ENCODE results near the gene ARL8A. TPM values are rescaled to one million over a fixed set of nuclear protein-coding genes. Genes with fewer than 3 reads are reported as not detected.

ARL8A gene
- total and polyA plus RNA-seq, 2 experiments from 2014 or later = 30.3 to 32.7 TPM

- Mint-ChIP-seq H3K4me3 (no peak overlapping the region), H3K27me3 (ENCODE audit: insufficient read depth, low read depth, poor library complexity) (peaks cover 7% of the 10 kb centered on the region), H3K27ac (no peak overlapping the region), H3K36me3 (ENCODE audit: low read depth) (peaks cover 25% of the 10 kb centered on the region), H3K4me1 (peaks cover 14% of the 10 kb centered on the region), H3K9me3 (no peaks in the 10 kb centered on the region; the same call in 2 of the 3 replicates)
- peaks cover 4% of the 10 kb centered on the region; the same call in 1 of the 2 replicates for H3K4me1 ChIP-seq (ENCODE audit: insufficient read depth)
- TF ChIP-seq ZNF462 (CRISPR knock-in tag; IDR thresholded peaks at IDR 0.05) (no peak), CTCF (conservative IDR thresholded peaks at IDR 0.05; ENCODE audit: low read depth in 2 of 2) (no peak), CREB1 (CRISPR knock-in tag; IDR thresholded peaks at IDR 0.05; ENCODE audit: low read depth) (no peak), ZNF331 (CRISPR knock-in tag; IDR thresholded peaks at IDR 0.05; ENCODE audit: low read depth) (no peak), STAT1 (IDR thresholded peaks at IDR 0.05; ENCODE audit: unreplicated experiment) (no peak), ETS1 (IDR thresholded peaks at IDR 0.05) (no peak), JUNB (IDR thresholded peaks at IDR 0.05; ENCODE audit: unreplicated experiment) (no peak), POLR2AphosphoS5 (IDR thresholded peaks at IDR 0.05; ENCODE audit: low read depth) (no peak), NANOG (IDR thresholded peaks at IDR 0.05; ENCODE audit: borderline replicate concordance) (no peak), REST (IDR thresholded peaks at IDR 0.05; ENCODE audit: unreplicated experiment) (no peak), ZNF114 (CRISPR knock-in tag; IDR thresholded peaks at IDR 0.05) (no peak), EZH2phosphoT487 (IDR thresholded peaks at IDR 0.05; ENCODE audit: unreplicated experiment) (no peak), EZH2 (IDR thresholded peaks at IDR 0.05; ENCODE audit: low read depth, unreplicated experiment) (no peak)
- H3K9me2 ChIP-seq (ENCODE audit: insufficient read depth) = no peaks in the 10 kb centered on the region
- no peak overlapping the region for H3K27ac ChIP-seq (ENCODE audit: low read depth)
- H3K4me2 ChIP-seq = no peak overlapping the region
- no peaks in the 10 kb centered on the region for H3K27me3 ChIP-seq (ENCODE audit: insufficient read depth)
- no peak overlapping the region for H3K4me3 ChIP-seq
- no peaks in the 10 kb centered on the region for H3F3A ChIP-seq (replicated peaks; ENCODE audit: low read depth)
- H3K79me2 ChIP-seq (replicated peaks; ENCODE audit: insufficient read depth) = no peaks in the 10 kb centered on the region
- ATAC-seq (no peak), DNase-seq (ENCODE audit: low spot score) (no peak)
- H4K20me1 ChIP-seq (replicated peaks; ENCODE audit: insufficient read depth) = no peaks in the 10 kb centered on the region; the same call in 1 of the 2 replicates
- no peak overlapping the region for H2AFZ ChIP-seq
- no peaks in the 10 kb centered on the region; the same call in 1 of the 2 replicates for H3K36me3 ChIP-seq (ENCODE audit: insufficient read depth)
Measured at GRCh38 chr1:202130297-202130721, 14.2 kb downstream of the ARL8A start.
